GM18517 (cell line): ENCODE results near the gene VWF.
"Not testable (repeated sequence)": the region's sequence is repeated elsewhere in the genome, so short reads cannot be mapped to it uniquely, and the experiment has no call there.

Experiments used
- ATAC-seq: cut with Tn5 transposase; IDR thresholded peaks from one replicate; pipeline ENCODE4 v1.9.1; 2021; ENCODE audit warnings: mild to moderate bottlenecking, moderate library complexity; ENCODE audit not compliant: unreplicated experiment

VWF gene

GRCh38 chr12:6146509-6146908, 22.0 kb upstream of the VWF start:
- ATAC-seq: no peak

GRCh38 chr12:6145564-6145963, 21.1 kb upstream of the VWF start:
- ATAC-seq: no peak

- no peak for ATAC-seq
These were observed 18.8 kb upstream of the VWF start for GRCh38 chr12:6143303-6143675.

GRCh38 chr12:6142368-6143302, 18.2 kb upstream of the VWF start:
- not testable (repeated sequence) for ATAC-seq

GRCh38 chr12:6141731-6142367, 17.4 kb upstream of the VWF start:
- not testable (repeated sequence) for ATAC-seq

- ATAC-seq: no peak
These were observed 16.4 kb upstream of the VWF start for GRCh38 chr12:6140651-6141447.

- ATAC-seq: no peak
These were observed 10.6 kb upstream of the VWF start for GRCh38 chr12:6135071-6135470.

- no peak for ATAC-seq
These were observed 9.2 kb upstream of the VWF start for GRCh38 chr12:6133642-6134041.

GRCh38 chr12:6132496-6132895, 8.0 kb upstream of the VWF start:
- no peak for ATAC-seq

GRCh38 chr12:6125310-6125608, 789 bp upstream of the VWF start:
- no peak for ATAC-seq

GRCh38 chr12:6123258-6123657, 1.2 kb downstream of the VWF start:
- ATAC-seq: no peak

GRCh38 chr12:6122201-6122600, 2.3 kb downstream of the VWF start:
- no peak for ATAC-seq

- ATAC-seq: no peak
These were observed 3.5 kb downstream of the VWF start for GRCh38 chr12:6120796-6121473.

- ATAC-seq: no peak
These were observed 5.4 kb downstream of the VWF start for GRCh38 chr12:6118891-6119568.

- no peak for ATAC-seq
These were observed 7.9 kb downstream of the VWF start for GRCh38 chr12:6116471-6117021.

- ATAC-seq: no peak
These were observed 9.1 kb downstream of the VWF start for GRCh38 chr12:6115389-6115788.

- no peak for ATAC-seq
These were observed 10.0 kb downstream of the VWF start for GRCh38 chr12:6114476-6114870.

- no peak for ATAC-seq
These were observed 10.6 kb downstream of the VWF start for GRCh38 chr12:6113691-6114475.

- no peak for ATAC-seq
These were observed 12.5 kb downstream of the VWF start for GRCh38 chr12:6112004-6112403.

GRCh38 chr12:6110006-6110405, 14.5 kb downstream of the VWF start:
- no peak for ATAC-seq
